ENCODE results near the gene HNRNPDL.

Gene HNRNPDL

DNA sequence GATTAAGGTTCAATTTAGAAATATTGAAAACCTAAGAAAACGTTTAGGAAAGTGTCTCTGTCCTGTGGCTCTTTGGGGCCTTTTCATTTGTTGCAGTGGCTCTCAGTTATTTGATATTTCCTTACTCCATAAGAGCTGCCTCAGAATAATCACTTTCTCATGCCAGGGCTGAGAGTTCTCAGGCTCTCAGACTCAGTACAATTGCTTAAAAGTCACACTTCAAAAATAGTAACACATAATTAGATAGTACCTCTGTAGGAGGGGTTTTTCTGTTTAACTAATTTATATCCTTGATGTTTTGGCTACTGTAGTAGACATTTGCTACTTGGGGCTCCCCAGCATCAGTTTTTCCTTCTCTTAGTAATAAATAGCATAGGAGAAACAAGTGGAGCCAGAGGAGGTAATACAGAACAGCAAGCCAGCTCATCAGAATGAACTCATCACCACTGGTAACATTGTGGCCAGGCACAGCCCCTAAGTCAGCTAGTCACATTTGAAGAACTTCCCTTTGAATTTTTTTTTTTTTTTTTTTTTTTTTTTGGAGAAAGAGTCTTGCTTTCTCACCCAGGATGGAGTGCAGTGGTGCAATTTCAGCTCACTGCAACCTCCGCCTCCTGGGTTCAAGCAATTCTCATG lies 48.5 kb downstream of the HNRNPDL start:
- DNase-seq = no peak

DNA sequence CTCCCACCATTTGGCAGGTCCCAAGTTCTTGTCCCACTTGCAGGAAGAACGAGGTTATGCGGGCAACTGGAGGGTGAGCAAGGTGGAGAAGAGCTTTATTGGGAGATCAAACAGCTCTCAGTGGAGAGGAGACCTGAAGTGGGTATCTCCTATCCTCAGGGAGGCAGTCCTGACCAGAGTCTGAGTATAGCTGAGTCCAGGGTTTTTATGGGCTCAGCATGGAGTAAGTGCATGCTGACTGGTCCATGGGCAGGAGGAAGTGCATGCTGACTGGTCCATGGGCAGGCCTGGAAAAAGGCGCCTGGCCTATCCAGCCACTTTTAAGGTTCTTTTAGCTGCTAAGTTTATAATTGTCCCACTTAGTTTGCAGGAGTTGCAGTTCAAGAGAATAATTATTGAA lies 49.0 kb downstream of the HNRNPDL start:
- DNase-seq = no peak

GRCh38 chr4:82380831-82381230 lies 49.4 kb downstream of the HNRNPDL start:
- DNase-seq = no peak

DNA sequence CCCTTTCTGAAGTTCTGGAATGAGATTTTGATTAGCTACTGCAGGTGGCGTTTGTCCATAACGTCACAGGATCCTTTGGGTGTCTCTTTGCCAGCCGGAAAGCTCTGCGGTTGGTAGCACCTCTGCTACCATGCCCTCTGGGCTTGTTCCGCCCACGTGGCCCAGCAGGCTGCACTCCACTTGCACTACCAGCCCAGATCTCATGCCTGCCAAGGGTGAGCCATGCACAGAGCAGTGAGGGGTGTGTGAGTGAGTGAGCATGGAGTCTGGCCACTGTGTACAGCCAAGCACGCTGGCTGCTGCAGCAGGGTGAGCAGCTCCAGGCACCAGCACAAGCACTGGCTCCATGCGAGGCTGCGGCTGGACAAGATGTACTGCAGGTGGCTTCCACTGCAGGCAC lies 49.9 kb downstream of the HNRNPDL start:
- no peak for DNase-seq

- no peak for DNase-seq
Observed at GRCh38 chr4:82376109-82376508, 54.2 kb downstream of the HNRNPDL start.

- peak; percentile 91 for DNase-seq
Observed at GRCh38 chr4:82373816-82374625, 56.2 kb downstream of the HNRNPDL start, which contains the start of gene HNRNPD. Gene HNRNPD (minus strand): TSS chr4:82373991. CDS start chr4:82373678, 313 bp downstream.

- no peak for DNase-seq
Observed at GRCh38 chr4:82373486-82373815, 56.8 kb downstream of the HNRNPDL start.
